SK-N-SH treated with all-trans-retinoic acid at 6 μM for 48 hours (cell line): ENCODE results near the gene PRPF19.

Source experiments
- ATAC-seq: fragments of 200-7000 bp; cut with Tn5 transposase; 3 replicates; pipeline ENCODE4 v1.9.1; 2020; ENCODE audit warnings: mild to moderate bottlenecking, moderate library complexity
- BACH2 ChIP-seq: fragments of 250-450 bp; sonication (Bioruptor Pico); IDR thresholded peaks from 2 replicates; pipeline ENCODE4 v1.9.0; 2021; ENCODE audit warnings: mild to moderate bottlenecking, borderline replicate concordance
- CREB5 ChIP-seq: fragments of 250-450 bp; sonication (Bioruptor Pico); IDR thresholded peaks from 2 replicates; pipeline ENCODE4 v1.5.1; 2020; ENCODE audit warnings: low read depth, mild to moderate bottlenecking, moderate library complexity
- CSDC2 ChIP-seq: fragments of 250-450 bp; sonication (Bioruptor Pico); IDR thresholded peaks from 2 replicates; pipeline ENCODE4 v1.5.0; 2020; ENCODE audit warnings: mild to moderate bottlenecking, moderate library complexity
- CSRNP3 ChIP-seq: fragments of 250-450 bp; sonication (Bioruptor Pico); IDR thresholded peaks from 2 replicates; pipeline ENCODE4 v1.5.1; 2021; ENCODE audit warnings: mild to moderate bottlenecking, moderate library complexity
- ESRRG ChIP-seq: fragments of 250-450 bp; sonication (Bioruptor Pico); IDR thresholded peaks from 2 replicates; pipeline ENCODE4 v1.6.1; 2021; ENCODE audit warnings: mild to moderate bottlenecking
- GLIS3 ChIP-seq: fragments of 250-450 bp; sonication (Bioruptor Pico); IDR thresholded peaks from 2 replicates; pipeline ENCODE4 v1.5.0; 2020; ENCODE audit warnings: mild to moderate bottlenecking, moderate library complexity
- ISL1 ChIP-seq: fragments of 250-450 bp; sonication (Bioruptor Pico); IDR thresholded peaks from 2 replicates; pipeline ENCODE4 v2.1.2; 2022; ENCODE audit warnings: mild to moderate bottlenecking, moderate library complexity
- PATZ1 ChIP-seq: fragments of 250-450 bp; sonication (Bioruptor Pico); IDR thresholded peaks from 2 replicates; pipeline ENCODE4 v1.8.0; 2020; ENCODE audit warnings: mild to moderate bottlenecking, moderate library complexity, borderline replicate concordance
- POU6F1 ChIP-seq: fragments of 250-450 bp; sonication (Bioruptor Pico); IDR thresholded peaks from 2 replicates; pipeline ENCODE4 v1.8.0; 2021; ENCODE audit warnings: low read depth, mild to moderate bottlenecking, moderate library complexity, borderline replicate concordance
- SNAI2 ChIP-seq: fragments of 250-450 bp; sonication (Bioruptor Pico); IDR thresholded peaks from 2 replicates; pipeline ENCODE4 v1.5.0; 2020; ENCODE audit warnings: mild to moderate bottlenecking, moderate library complexity
- TCF4 ChIP-seq: fragments of 250-450 bp; sonication (Bioruptor Pico); IDR thresholded peaks from 2 replicates; pipeline ENCODE4 v1.8.0; 2021; ENCODE audit warnings: mild to moderate bottlenecking, moderate library complexity, borderline replicate concordance
- TOX ChIP-seq: fragments of 250-450 bp; sonication (Bioruptor Pico); IDR thresholded peaks from 2 replicates; pipeline ENCODE4 v1.8.0; 2021; ENCODE audit warnings: mild to moderate bottlenecking, moderate library complexity, borderline replicate concordance
- ZFP3 ChIP-seq: fragments of 250-450 bp; sonication (Bioruptor Pico); IDR thresholded peaks from 2 replicates; pipeline ENCODE4 v1.5.0; 2020; ENCODE audit warnings: mild to moderate bottlenecking, moderate library complexity
- ZFP30 ChIP-seq: fragments of 450-650 bp; formaldehyde crosslinking; IDR thresholded peaks from 2 replicates; pipeline ENCODE4 v1.5.0; 2022; ENCODE audit warnings: mild to moderate bottlenecking, moderate library complexity
- ZNF565 ChIP-seq: fragments of 450-650 bp; formaldehyde crosslinking; conservative IDR thresholded peaks from 2 replicates; pipeline ENCODE4 v1.5.0; 2020; ENCODE audit warnings: low read depth, mild to moderate bottlenecking, moderate library complexity
- ZNF70 ChIP-seq: fragments of 450-650 bp; formaldehyde crosslinking; IDR thresholded peaks from 2 replicates; pipeline ENCODE4 v1.5.0; 2020; ENCODE audit warnings: mild to moderate bottlenecking, moderate library complexity
- ZNF8 ChIP-seq: fragments of 450-650 bp; formaldehyde crosslinking; IDR thresholded peaks from 2 replicates; pipeline ENCODE4 v1.5.0; 2020; ENCODE audit warnings: mild to moderate bottlenecking, moderate library complexity

Gene PRPF19

GRCh38 chr11:60906132-60906972 is at the start of gene PRPF19:
TSS of gene PRPF19 (minus strand) at chr11:60906585. CDS start at chr11:60906382, 203 bp downstream.
- ATAC-seq: peak; percentile 98
- TF ChIP-seq CREB5: no peak
- TF ChIP-seq BACH2: no peak
- TF ChIP-seq ZNF8 (CRISPR knock-in tag): no peak
- 0 out of 2 replicates have a peak, but pooled peaks have one; percentile 14 for TF ChIP-seq GLIS3 (CRISPR knock-in tag)
- no peak for TF ChIP-seq TOX (CRISPR knock-in tag)
- no peak for TF ChIP-seq CSDC2 (CRISPR knock-in tag)
- no peak for TF ChIP-seq ISL1 (CRISPR knock-in tag)
- TF ChIP-seq ZNF565 (CRISPR knock-in tag): no peak
- TF ChIP-seq, all 23 proteins: peak for 1

- ATAC-seq: no peak
- TF ChIP-seq ZFP30 (CRISPR knock-in tag): no peak
- TF ChIP-seq, all 23 proteins: peak for 0
Measured at GRCh38 chr11:60955571-60955970, 49.2 kb upstream of the PRPF19 start.

GRCh38 chr11:60954421-60954820 is 48.0 kb upstream of the PRPF19 start:
- no peak for ATAC-seq

GRCh38 chr11:60953781-60954180 is 47.4 kb upstream of the PRPF19 start:
- no peak for TF ChIP-seq GLIS3 (CRISPR knock-in tag)
- TF ChIP-seq ZFP3 (CRISPR knock-in tag): no peak
- TF ChIP-seq SNAI2 (CRISPR knock-in tag): no peak
- TF ChIP-seq TOX (CRISPR knock-in tag): no peak
- TF ChIP-seq ESRRG (CRISPR knock-in tag): no peak
- TF ChIP-seq CSRNP3 (CRISPR knock-in tag): no peak
- TF ChIP-seq, all 23 proteins: peak for 0
- ATAC-seq: peak; percentile 53

More at GRCh38 chr11:60954421-60954820, 48.0 kb upstream of the PRPF19 start:
- no peak for TF ChIP-seq TCF4 (CRISPR knock-in tag)
- no peak for TF ChIP-seq ZFP30 (CRISPR knock-in tag)
- no peak for TF ChIP-seq CSDC2 (CRISPR knock-in tag)

- no peak for ATAC-seq
- TF ChIP-seq TCF4 (CRISPR knock-in tag) (no peak), PATZ1 (no peak), TOX (CRISPR knock-in tag) (no peak), ZNF8 (CRISPR knock-in tag) (no peak)
Measured at GRCh38 chr11:60952742-60953170, 46.4 kb upstream of the PRPF19 start.

- ATAC-seq: peak; percentile 22; the same call in 1 of the 3 replicates
- TF ChIP-seq ZNF8 (CRISPR knock-in tag) (no peak), POU6F1 (CRISPR knock-in tag) (no peak), CSRNP3 (CRISPR knock-in tag) (no peak), ZFP3 (CRISPR knock-in tag) (no peak), TCF4 (CRISPR knock-in tag) (no peak), ZNF70 (CRISPR knock-in tag) (no peak), ZNF565 (CRISPR knock-in tag) (no peak), SNAI2 (CRISPR knock-in tag) (no peak), GLIS3 (CRISPR knock-in tag) (no peak), ZFP30 (CRISPR knock-in tag) (no peak), CREB5 (no peak), BACH2 (no peak)
Measured at GRCh38 chr11:60951904-60952741, 45.7 kb upstream of the PRPF19 start, which contains the start of gene SLC15A3. TSS of gene SLC15A3 (minus strand) at chr11:60952176. CDS start at chr11:60951551, 625 bp downstream.
